Renal cortical epithelial cell (primary cell): ENCODE data around the gene SLCO3A1. TPM values are rescaled to one million over a fixed set of nuclear protein-coding genes. Genes with fewer than 3 reads are reported as not detected.

Source experiments
- DNase-seq: peaks from one replicate; pipeline ENCODE4 v3.0.0-alpha.2; 2011; ENCODE audit warnings: low read depth
- total RNA-seq: library from RNA; depleted of rRNA; stranded (reverse); fragments of >200 nt; gene quantifications from 2 replicates; pipeline ENCODE4 v1.2.3, GENCODE V29; 2014

The SLCO3A1 gene
- total RNA-seq, 1 donor from 2014 or later = 7.2 TPM

- no peak for DNase-seq
Measured at GRCh38 chr15:92100751-92101150, 247.2 kb downstream of the SLCO3A1 start.

- DNase-seq = no peak
Measured at GRCh38 chr15:92101708-92102394, 248.3 kb downstream of the SLCO3A1 start.

- no peak for DNase-seq
Measured at GRCh38 chr15:92102395-92102755, 248.9 kb downstream of the SLCO3A1 start.

GRCh38 chr15:92104072-92104471, 250.6 kb downstream of the SLCO3A1 start:
- no peak for DNase-seq

- no peak for DNase-seq
Measured at GRCh38 chr15:92105611-92106010, 252.1 kb downstream of the SLCO3A1 start.

GRCh38 chr15:92107510-92107909, 254.0 kb downstream of the SLCO3A1 start:
- no peak for DNase-seq

- no peak for DNase-seq
Measured at GRCh38 chr15:92109191-92109873, 255.8 kb downstream of the SLCO3A1 start.

- DNase-seq = no peak
Measured at GRCh38 chr15:92111291-92111690, 257.8 kb downstream of the SLCO3A1 start.

- no peak for DNase-seq
Measured at GRCh38 chr15:92111751-92112150, 258.2 kb downstream of the SLCO3A1 start.

GRCh38 chr15:92112180-92112579, 258.7 kb downstream of the SLCO3A1 start:
- DNase-seq = no peak

GRCh38 chr15:92112711-92113110, 259.2 kb downstream of the SLCO3A1 start:
- no peak for DNase-seq

GRCh38 chr15:92113832-92114231, 260.3 kb downstream of the SLCO3A1 start:
- DNase-seq = no peak

- no peak for DNase-seq
Measured at GRCh38 chr15:92115834-92116233, 262.3 kb downstream of the SLCO3A1 start.

- DNase-seq = no peak
Measured at GRCh38 chr15:92116330-92116729, 262.8 kb downstream of the SLCO3A1 start.

- no peak for DNase-seq
Measured at GRCh38 chr15:92117261-92117731, 263.8 kb downstream of the SLCO3A1 start.

GRCh38 chr15:92118162-92118935, 264.8 kb downstream of the SLCO3A1 start:
- no peak for DNase-seq

GRCh38 chr15:92118936-92119325, 265.4 kb downstream of the SLCO3A1 start:
- no peak for DNase-seq

- no peak for DNase-seq
Measured at GRCh38 chr15:92120094-92120795, 266.7 kb downstream of the SLCO3A1 start.

GRCh38 chr15:92121047-92121446, 267.5 kb downstream of the SLCO3A1 start:
- no peak for DNase-seq

GRCh38 chr15:92122259-92122658, 268.8 kb downstream of the SLCO3A1 start:
- no peak for DNase-seq

GRCh38 chr15:92123962-92124656, 270.6 kb downstream of the SLCO3A1 start:
- no peak for DNase-seq

- no peak for DNase-seq
Measured at GRCh38 chr15:92124657-92125010, 271.1 kb downstream of the SLCO3A1 start.
